Anterior cingulate cortex (tissue), 58 donors: ENCODE measurements around the gene FOSL1.

Experiments used
- DNase-seq, 58 donors: peaks; one replicate each; lab custom pipeline; 2025; lab: John Stamatoyannopoulos, UW

Gene FOSL1

GRCh38 chr11:65867284-65868071, 32.7 kb downstream of the FOSL1 start:
- no peak for DNase-seq

GRCh38 chr11:65866509-65867283, 33.5 kb downstream of the FOSL1 start:
- no peak for DNase-seq

- DNase-seq, result no peak
Measured at GRCh38 chr11:65865550-65866172, 34.5 kb downstream of the FOSL1 start.

- DNase-seq, result no peak
Measured at GRCh38 chr11:65864706-65865471, 35.3 kb downstream of the FOSL1 start.

DNA sequence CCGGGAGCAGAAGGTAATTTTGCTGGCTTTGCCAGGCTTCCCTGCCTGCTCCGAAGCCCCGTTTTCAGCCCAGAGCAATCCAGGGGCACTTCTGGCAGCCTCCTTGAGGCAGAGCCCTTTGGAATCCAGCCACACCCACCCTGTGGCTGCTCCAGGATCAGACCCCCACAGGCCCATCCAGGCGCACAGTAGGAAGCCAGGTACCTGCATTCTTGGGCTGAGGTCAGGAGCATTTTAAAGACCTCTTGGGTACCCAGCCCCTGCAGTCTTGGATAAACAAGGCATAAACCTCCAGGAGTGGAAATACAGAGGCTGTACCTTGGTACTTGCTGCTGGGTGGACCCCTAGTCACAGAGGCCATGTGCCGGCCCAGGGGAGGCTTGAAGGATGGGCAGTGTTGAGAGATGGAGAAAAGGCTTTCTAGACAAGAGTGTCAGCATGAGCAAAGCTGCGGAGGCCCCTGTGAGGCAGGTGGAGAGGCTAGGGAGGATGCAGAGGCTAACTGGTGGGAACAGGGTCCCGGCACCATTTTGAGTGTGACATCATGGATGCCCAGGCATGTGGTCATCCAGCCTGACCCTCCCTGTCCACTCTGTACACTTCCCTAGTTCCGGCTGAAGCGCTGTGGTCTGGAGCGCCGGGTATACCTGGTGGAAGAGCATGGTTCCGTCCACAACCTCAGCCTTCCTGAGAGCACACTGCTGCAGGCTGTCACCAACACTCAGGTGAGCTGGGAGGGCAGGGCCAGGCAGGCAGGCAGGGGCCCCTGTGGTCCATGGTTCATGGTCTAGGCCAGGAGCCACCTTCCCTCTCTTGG, 36.1 kb downstream of the FOSL1 start:
- no peak for DNase-seq

DNA sequence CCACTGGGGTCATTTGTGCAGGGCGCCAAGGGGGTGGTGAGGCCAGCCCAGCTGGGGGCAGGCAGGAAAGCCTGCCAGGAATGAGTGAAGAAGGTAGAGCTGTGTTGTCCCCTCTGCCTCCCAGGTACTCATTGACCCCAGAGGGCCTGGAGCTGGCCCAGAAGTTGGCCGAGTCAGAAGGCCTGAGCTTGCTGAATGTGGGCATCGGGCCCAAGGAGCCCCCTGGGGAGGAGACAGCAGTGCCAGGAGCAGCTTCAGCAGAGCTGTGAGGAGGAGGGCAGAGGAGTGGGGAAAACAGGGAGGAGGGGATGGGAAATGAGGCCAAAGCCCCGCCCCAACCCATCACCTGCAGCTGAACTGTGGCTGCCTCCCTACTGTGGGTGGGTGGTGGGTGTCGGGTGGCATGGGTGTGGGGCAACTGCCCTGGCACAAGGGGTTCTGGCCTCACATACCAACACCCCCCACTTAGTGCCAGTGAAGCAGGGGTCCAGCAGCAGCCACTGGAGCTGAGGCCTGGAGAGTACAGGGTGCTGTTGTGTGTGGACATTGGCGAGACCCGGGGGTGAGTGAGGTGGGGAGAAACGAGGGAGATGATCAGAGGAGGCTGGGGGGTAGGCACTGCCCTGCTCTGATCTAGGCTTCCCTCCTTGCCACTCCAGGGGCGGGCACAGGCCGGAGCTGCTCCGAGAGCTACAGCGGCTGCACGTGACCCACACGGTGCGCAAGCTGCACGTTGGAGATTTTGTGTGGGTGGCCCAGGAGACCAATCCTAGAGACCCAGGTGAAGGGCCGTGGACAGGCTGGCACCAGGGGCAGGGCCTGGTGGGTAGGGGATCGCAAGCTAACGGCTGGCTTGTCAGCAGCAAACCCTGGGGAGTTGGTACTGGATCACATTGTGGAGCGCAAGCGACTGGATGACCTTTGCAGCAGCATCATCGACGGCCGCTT, 37.0 kb downstream of the FOSL1 start:
- no peak for DNase-seq

GRCh38 chr11:65862191-65862735, 37.9 kb downstream of the FOSL1 start:
- no peak for DNase-seq

GRCh38 chr11:65861533-65862183, 38.5 kb downstream of the FOSL1 start:
- DNase-seq, result no peak

GRCh38 chr11:65861165-65861505, 39.1 kb downstream of the FOSL1 start:
- DNase-seq, result no peak

DNA sequence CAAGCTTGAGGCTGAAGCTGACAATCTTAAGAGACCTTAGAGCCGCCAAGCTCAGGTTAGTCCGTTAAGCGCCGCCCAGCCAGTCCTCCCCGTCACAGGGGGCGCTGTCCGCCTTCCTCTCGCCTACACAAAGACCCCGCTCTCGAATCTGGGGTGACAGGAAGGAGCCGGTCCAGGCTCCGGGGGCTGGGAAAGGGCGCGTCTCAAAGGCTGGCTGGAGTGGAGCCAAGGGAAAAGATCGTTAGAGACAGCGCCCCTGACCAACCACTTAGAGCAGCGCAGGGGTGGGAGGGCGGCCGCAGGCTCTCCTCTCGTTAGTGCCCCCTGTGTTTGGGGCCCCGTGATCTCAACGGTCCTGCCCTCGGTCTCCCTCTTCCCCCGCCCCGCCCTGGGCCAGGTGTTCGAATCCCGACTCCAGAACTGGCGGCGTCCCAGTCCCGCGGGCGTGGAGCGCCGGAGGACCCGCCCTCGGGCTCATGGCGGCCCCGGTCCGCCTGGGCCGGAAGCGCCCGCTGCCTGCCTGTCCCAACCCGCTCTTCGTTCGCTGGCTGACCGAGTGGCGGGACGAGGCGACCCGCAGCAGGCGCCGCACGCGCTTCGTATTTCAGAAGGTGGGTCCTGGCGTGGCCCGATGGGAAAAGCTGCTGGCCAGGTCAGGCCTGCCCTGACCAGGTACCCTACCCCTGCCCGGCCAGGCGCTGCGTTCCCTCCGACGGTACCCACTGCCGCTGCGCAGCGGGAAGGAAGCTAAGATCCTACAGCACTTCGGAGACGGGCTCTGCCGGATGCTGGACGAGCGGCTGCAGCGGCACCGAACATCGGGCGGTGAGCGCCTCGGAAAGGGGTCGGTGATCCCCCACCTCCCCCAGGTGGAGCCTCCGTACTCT, 39.7 kb downstream of the FOSL1 start, which contains the start of gene MUS81:
MUS81 (plus strand) TSS at position 156 of the 887 bp plus-strand sequence; CDS start at position 477, 321 bp downstream.
- DNase-seq, result peak; percentile 43 to 97 (median 89)

GRCh38 chr11:65859812-65860277, 40.3 kb downstream of the FOSL1 start:
- peak in 10 of 58 donors; percentile 50 to 79 (median 64) for DNase-seq

GRCh38 chr11:65859095-65859811, 40.9 kb downstream of the FOSL1 start:
- peak; percentile 67 to 99 (median 93) for DNase-seq

GRCh38 chr11:65858681-65859087, 41.5 kb downstream of the FOSL1 start:
- DNase-seq, result no peak

DNA sequence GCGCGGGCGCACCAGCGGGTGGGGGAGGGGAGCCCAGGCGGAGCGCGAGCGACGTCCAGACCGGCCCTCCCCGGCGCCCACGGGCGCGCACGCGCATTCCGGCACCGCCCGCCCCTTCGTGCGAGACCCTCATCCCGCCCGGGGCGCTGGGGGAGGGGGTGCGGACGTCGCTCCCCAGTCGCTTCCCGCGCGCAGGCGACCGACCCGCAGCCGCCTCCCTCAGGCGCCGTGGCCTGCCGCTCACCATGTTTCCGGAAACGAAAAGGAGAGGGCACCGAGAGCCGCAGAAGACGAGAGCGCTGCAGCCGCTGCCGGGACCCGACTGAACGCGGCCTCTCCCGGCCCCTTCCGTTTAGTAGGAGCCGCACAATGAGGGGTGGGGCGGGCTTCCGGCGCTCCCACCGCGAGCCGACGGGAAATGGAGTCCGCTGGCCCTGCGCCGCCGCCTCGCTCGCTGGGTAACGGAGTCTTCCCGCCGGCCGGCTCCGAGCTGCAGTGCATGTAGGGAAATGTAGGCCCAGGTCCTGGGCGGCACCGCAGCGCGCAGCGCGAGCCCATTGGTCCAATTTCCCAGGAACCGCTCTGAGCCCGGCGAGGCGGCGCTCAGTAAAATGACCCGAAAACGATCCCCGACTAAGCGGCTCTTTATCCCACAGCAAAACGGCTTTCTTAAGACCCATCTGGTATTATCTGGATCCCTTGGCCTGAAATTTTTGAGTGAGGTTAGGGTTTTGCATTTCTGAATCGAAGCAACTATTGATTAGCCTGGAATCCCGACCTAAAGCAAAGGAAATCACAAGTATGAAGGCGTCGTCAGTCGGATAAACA, 42.1 kb downstream of the FOSL1 start, which contains the start of gene CFL1:
CFL1 (minus strand) TSS at position 328 of the 828 bp plus-strand sequence; CDS start at position 247, 81 bp downstream.
- peak; percentile 40 to 99 (median 97) for DNase-seq

DNA sequence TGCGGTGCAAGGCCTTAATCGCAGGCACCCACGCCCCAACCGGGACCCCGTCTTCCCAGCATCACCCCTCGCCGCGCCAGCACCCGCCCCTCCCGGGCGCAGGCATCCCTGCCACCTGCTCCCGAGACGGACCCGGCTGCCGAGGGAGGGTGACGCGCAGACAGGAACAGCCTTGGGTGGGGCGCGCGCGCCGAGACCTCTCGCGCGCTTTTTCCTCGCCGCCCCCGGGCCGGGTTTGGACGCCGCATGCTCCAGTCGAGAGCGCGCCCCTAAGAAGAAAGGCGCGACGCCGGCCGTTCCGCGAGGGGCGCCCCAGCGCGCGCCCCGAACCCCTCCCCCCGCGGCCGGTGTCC, 42.7 kb downstream of the FOSL1 start:
- peak in 32 of 58 donors; percentile 55 to 86 (median 69) for DNase-seq
